ENCODE results near the gene ERG. TPM values are rescaled to one million over a fixed set of nuclear protein-coding genes. Genes with fewer than 3 reads are reported as not detected.

Gene ERG
- total and polyA plus RNA-seq, 2 of the 13 experiments (the other 11 are each of a cell fraction or from before 2014, with no cell fraction given): not detected

GRCh38 chr21:38507374-38507942 lies 9.2 kb upstream of the ERG start:
- ATAC-seq (no peak; the same call in 2 of the 3 replicates), FAIRE-seq (no peak), DNase-seq (ENCODE audit: low spot score) (no peak)
- Histone ChIP-seq H4K20me1 (ENCODE audit: insufficient read depth, low read length) (no peaks in the 10 kb centered on the region), H2AFZ (ENCODE audit: low read length) (no peak overlapping the region), H3K9me3 (ENCODE audit: low read length) (no peaks in the 10 kb centered on the region), H3K4me2 (ENCODE audit: low read depth, low read length) (no peak overlapping the region), H3K9ac (ENCODE audit: insufficient read depth, low read depth, low read length) (no peak overlapping the region), H3K27ac (ENCODE audit: extremely low read length, insufficient read depth, low read length) (no peak overlapping the region), H3K4me1 (ENCODE audit: insufficient read depth, low read length) (peaks cover 17% of the 10 kb centered on the region), H3K27me3 (ENCODE audit: control insufficient read depth in 1 of 2, insufficient read depth in 2 of 2, low read length in 2 of 2) (peaks cover 0 to 5% of the 10 kb centered on the region in 2 experiments; a peak in 2 of 5 replicates), H3K79me2 (ENCODE audit: insufficient read depth, low read length) (no peaks in the 10 kb centered on the region), H3K4me3 (replicated peaks in 1 of 3; ENCODE audit: insufficient read depth in 1 of 3, low read depth in 2 of 3, low read length in 3 of 3) (no peak overlapping the region), H3K36me3 (replicated peaks in 1 of 2; ENCODE audit: control insufficient read depth in 1 of 2, insufficient read depth in 2 of 2, low read length in 2 of 2) (no peaks in the 10 kb centered on the region)
- ChIA-PET POLR2A (no interaction called here), CTCF (ENCODE audit: low intra/inter-chr PET ratio, low total read pairs) (no interaction called here)
- 68% methylated on average over 2 of the region's 4 CpGs for WGBS (ENCODE audit: low lambda C conversion rate)
- TF ChIP-seq BATF2 (CRISPR knock-in tag; IDR thresholded peaks at IDR 0.05) (no peak), SNAPC5 (CRISPR knock-in tag; IDR thresholded peaks at IDR 0.05; ENCODE audit: borderline replicate concordance) (no peak), ZMYM3 (CRISPR knock-in tag; IDR thresholded peaks at IDR 0.05) (no peak), ZNF503 (CRISPR knock-in tag; IDR thresholded peaks at IDR 0.05) (no peak), ZNF138 (CRISPR knock-in tag; IDR thresholded peaks at IDR 0.05; ENCODE audit: low read depth) (no peak), GPBP1L1 (CRISPR knock-in tag; IDR thresholded peaks at IDR 0.05) (no peak), MAFK (conservative IDR thresholded peaks at IDR 0.05 in 1 of 2, IDR thresholded peaks at IDR 0.05 in 1 of 2; ENCODE audit: low read length in 2 of 2) (no peak), NONO (IDR thresholded peaks at IDR 0.05) (no peak), NONO (CRISPR knock-in tag; conservative IDR thresholded peaks at IDR 0.05) (no peak), PRMT3 (CRISPR knock-in tag; IDR thresholded peaks at IDR 0.05; ENCODE audit: borderline replicate concordance, low read depth) (no peak)
- in situ Hi-C loops (cut with HindIII; ENCODE audit: extremely low pct_ligation_motif_present, low pct_unique_long_range_greater_than_20kb) (loop anchor here (10.0 kb wide), 2 partner anchors 197 to 627 kb away; no protein-coding TSS in a partner anchor), intact Hi-C loops (cut with micrococcal nuclease; ENCODE audit: unreplicated experiment) (loop anchor here (5.0 kb wide), 1 partner anchor 120 kb away; no protein-coding TSS in a partner anchor)
- BruUV-seq (replicated peaks): no TSS peak

Measured in HepG2 (cell line).